Esophagus muscularis mucosa (tissue), 4 donors: ENCODE results near the gene AVL9. TPM values are rescaled to one million over a fixed set of nuclear protein-coding genes. Genes with fewer than 3 reads are reported as not detected.

Experiments used
- DNase-seq: peaks from one replicate; pipeline ENCODE4 v3.0.0-alpha.2; 2017; ENCODE audit errors: extremely low spot score
- H3K27ac ChIP-seq, 4 donors: fragments of 200-600 bp; sonication (generic); replicated peaks in 1 of 4; 1 replicate in 3 of 4; 2 replicates in 1 of 4; pipeline ENCODE4 v1.5.1; 2016 to 2019; ENCODE audit warnings: mild to moderate bottlenecking in 1 of 4
- H3K27me3 ChIP-seq, 4 donors: fragments of 200-600 bp; sonication (generic); one replicate each; pipeline versions ENCODE4 v1.5.1 to v1.6.0; 2016 to 2019
- H3K36me3 ChIP-seq, 4 donors: fragments of 200-600 bp; sonication (generic); one replicate each; pipeline ENCODE4 v1.5.1; 2016 to 2019
- H3K4me1 ChIP-seq, 4 donors: fragments of 200-600 bp; sonication (generic); one replicate each; pipeline ENCODE4 v1.5.1; 2016 to 2019
- H3K4me3 ChIP-seq, 4 donors: fragments of 200-600 bp; sonication (generic); 1 replicate in 2 of 4; 2 replicates in 2 of 4; pipeline ENCODE4 v1.5.1; 2016 to 2019; ENCODE audit warnings: mild to moderate bottlenecking in 4 of 4, moderate library complexity in 1 of 4
- H3K9me3 ChIP-seq, 4 donors: fragments of 200-600 bp; sonication (generic); 1 replicate in 3 of 4; 2 replicates in 1 of 4; pipeline ENCODE4 v1.5.1; 2016 to 2019
- EP300 ChIP-seq: sonication (generic); formaldehyde crosslinking; IDR thresholded peaks from one replicate; pipeline ENCODE4 v1.6.1; 2017; ENCODE audit warnings: antibody characterized with exemption
- POLR2A ChIP-seq: fragments of 450-650 bp; IDR thresholded peaks from one replicate; pipeline ENCODE4 v1.6.1; 2017; ENCODE audit warnings: antibody characterized with exemption, moderate library complexity, mild to moderate bottlenecking, low read depth
- POLR2AphosphoS5 ChIP-seq, 2 donors: sonication (generic); formaldehyde crosslinking; IDR thresholded peaks; one replicate each; pipeline ENCODE4 v1.6.1; 2017; ENCODE audit warnings: antibody characterized with exemption in 2 of 2
- WGBS: methylation state at CpG from one replicate; pipeline ENCODE4 v1.1.5; 2018; 5-methylcytosine and 5-hydroxymethylcytosine counted together
- intact Hi-C: fragments of 100-400 bp; cut with DNase I; formaldehyde crosslinking; loops from one replicate; pipeline ENCODE4 v1.15.1; 2023
- total RNA-seq, 4 donors: library from RNA; depleted of rRNA; stranded (reverse); fragments of >200 nt; gene quantifications; one replicate each; pipeline versions ENCODE4 v1.1.0 to v1.2.1, GENCODE V29; 2016
- TF ChIP-seq, protein P1 (sequence below), 3 experiments: fragments of 200-600 bp in 2 of 3; fragments of 450-650 bp in 1 of 3; sonication (generic) in 2 of 3; IDR thresholded peaks; one replicate each; pipeline ENCODE4 v1.5.1; 2017 to 2019; ENCODE audit warnings: antibody characterized with exemption in 3 of 3, mild to moderate bottlenecking in 2 of 3, moderate library complexity in 1 of 3

Gene AVL9
- total RNA-seq, 4 donors from 2014 or later, result 18.8 to 27.7 (median 21.3) TPM

- peaks cover 31 to 83% (median 46%) of the 10 kb centered on the region in 4 donors for H3K36me3 ChIP-seq
- 97% methylated on average over 2 of the region's 2 CpGs for WGBS
- no peak for DNase-seq
- intact Hi-C loops, result no loop called here
- no peak overlapping the region for H3K4me3 ChIP-seq
- H3K4me1 ChIP-seq, result no peaks in the 10 kb centered on the region
- TF ChIP-seq, protein P1, sequence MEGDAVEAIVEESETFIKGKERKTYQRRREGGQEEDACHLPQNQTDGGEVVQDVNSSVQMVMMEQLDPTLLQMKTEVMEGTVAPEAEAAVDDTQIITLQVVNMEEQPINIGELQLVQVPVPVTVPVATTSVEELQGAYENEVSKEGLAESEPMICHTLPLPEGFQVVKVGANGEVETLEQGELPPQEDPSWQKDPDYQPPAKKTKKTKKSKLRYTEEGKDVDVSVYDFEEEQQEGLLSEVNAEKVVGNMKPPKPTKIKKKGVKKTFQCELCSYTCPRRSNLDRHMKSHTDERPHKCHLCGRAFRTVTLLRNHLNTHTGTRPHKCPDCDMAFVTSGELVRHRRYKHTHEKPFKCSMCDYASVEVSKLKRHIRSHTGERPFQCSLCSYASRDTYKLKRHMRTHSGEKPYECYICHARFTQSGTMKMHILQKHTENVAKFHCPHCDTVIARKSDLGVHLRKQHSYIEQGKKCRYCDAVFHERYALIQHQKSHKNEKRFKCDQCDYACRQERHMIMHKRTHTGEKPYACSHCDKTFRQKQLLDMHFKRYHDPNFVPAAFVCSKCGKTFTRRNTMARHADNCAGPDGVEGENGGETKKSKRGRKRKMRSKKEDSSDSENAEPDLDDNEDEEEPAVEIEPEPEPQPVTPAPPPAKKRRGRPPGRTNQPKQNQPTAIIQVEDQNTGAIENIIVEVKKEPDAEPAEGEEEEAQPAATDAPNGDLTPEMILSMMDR (IDR thresholded peaks at IDR 0.05), result no peak
- TF ChIP-seq POLR2AphosphoS5 (IDR thresholded peaks at IDR 0.05) (no peak), POLR2A (no peak), EP300 (no peak)
- no peak overlapping the region for H3K27ac ChIP-seq
- no peaks in the 10 kb centered on the region for H3K9me3 ChIP-seq
- H3K27me3 ChIP-seq, result no peaks in the 10 kb centered on the region
These were observed 64.8 kb downstream of the AVL9 start for GRCh38 chr7:32560075-32560474.

DNA sequence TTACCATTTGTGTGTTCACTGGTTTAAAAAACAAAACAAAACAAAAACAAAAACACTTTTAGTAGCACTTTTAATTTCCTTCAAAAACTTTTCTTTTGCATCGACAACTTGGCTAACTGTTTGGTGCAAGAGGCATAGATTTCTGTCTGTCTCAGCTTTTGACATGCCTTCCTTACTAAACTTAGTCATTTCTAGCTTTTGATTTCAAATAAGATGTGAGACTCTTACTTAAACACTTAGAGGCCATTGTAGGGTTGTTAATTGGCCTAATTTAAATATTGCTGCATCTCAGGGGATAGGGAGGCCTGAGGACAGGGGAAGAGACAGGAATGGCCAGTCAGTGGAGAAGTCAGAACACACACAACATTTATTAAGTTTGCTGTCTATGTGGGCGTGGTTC, 66.3 kb downstream of the AVL9 start:
- no peak for DNase-seq
- peaks cover 29 to 69% (median 40%) of the 10 kb centered on the region in 4 donors for H3K36me3 ChIP-seq
- intact Hi-C loops, result no loop called here
- H3K27me3 ChIP-seq, result no peaks in the 10 kb centered on the region
- H3K27ac ChIP-seq, result no peak overlapping the region
- no peaks in the 10 kb centered on the region for H3K9me3 ChIP-seq
- 100% methylated on average over 2 of the region's 2 CpGs for WGBS
- TF ChIP-seq, protein P1 (IDR thresholded peaks at IDR 0.05), result no peak
- TF ChIP-seq POLR2AphosphoS5 (IDR thresholded peaks at IDR 0.05), result no peak
- TF ChIP-seq POLR2A, result no peak
- TF ChIP-seq EP300, result no peak
- no peaks in the 10 kb centered on the region for H3K4me1 ChIP-seq
- H3K4me3 ChIP-seq, result no peak overlapping the region

DNA sequence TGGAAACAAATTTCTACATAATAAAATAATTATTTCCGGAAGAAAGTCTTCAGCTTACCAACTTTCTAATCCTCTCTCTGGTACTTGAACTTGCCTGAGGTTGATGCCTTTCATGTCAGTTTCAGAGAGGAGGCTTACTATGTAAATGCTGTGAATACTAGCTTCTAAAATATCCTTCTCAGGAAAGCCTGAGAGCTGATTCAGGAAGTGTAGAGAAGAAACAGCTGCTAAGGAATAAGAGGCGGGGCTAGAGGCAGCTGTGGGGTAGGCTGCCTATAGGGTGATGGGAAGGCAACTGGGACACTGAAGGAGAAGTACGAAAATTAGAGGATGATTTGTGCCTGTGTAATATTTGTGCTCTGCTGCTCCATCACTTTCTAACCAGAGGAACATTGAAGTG, 69.3 kb downstream of the AVL9 start:
- TF ChIP-seq EP300, result no peak
- no peak for TF ChIP-seq POLR2A
- TF ChIP-seq, protein P1 (IDR thresholded peaks at IDR 0.05), result no peak
- TF ChIP-seq POLR2AphosphoS5 (IDR thresholded peaks at IDR 0.05), result no peak
- Histone ChIP-seq H3K9me3 (no peaks in the 10 kb centered on the region), H3K27me3 (no peaks in the 10 kb centered on the region), H3K27ac (no peak overlapping the region), H3K4me3 (no peak overlapping the region), H3K4me1 (no peaks in the 10 kb centered on the region), H3K36me3 (peaks cover 22 to 48% (median 25%) of the 10 kb centered on the region in 4 donors)
- intact Hi-C loops, result no loop called here
- DNase-seq, result no peak
- 50% methylated on average over 3 of the region's 3 CpGs for WGBS

DNA sequence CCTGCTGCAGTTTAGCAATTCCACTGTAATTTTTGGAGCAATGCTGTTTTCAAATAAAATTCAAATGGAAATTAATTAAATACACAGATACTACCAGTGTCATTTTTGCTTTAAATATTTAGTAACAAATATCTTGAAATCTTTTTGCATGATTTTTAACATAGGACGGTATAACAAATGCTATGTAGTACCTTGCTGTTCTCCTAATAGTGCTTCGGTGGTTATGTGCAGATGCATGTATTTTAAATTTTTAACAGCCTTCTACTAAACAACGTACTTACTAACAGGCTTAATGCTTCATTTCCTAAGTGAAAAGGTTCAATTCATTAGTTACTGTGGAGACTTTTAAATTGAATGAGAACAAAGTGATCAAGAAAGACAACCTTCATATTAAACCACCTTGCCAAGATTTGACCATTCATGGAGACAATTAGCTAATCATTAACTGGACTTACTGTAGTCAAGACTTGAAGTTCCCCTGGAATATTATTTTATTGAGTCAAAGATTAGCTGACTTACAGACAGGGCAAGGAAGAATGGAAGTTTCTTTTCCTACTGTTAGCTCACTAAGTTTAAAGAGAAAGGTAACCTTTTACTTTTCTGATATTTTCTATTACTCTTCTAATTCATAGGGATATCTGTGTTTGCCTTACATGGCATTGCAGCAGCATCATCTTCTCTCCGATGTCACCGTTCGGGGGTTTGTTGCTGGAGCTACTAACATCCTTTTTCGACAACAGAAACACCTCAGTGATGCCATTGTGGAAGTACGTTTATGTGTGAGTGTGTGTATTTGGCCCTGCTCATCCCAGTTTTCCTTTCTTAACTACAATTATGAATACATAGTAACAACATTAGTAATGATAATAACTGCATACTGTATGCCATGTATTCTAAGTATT, 74.3 kb downstream of the AVL9 start:
- no peak for DNase-seq
- Histone ChIP-seq H3K4me3 (no peak overlapping the region), H3K4me1 (no peaks in the 10 kb centered on the region), H3K36me3 (peaks cover 5 to 52% (median 40%) of the 10 kb centered on the region in 4 donors), H3K9me3 (no peaks in the 10 kb centered on the region), H3K27ac (no peak overlapping the region), H3K27me3 (no peaks in the 10 kb centered on the region)
- no peak for TF ChIP-seq POLR2A
- WGBS, result 94% methylated on average over 8 of the region's 8 CpGs
- intact Hi-C loops, result no loop called here

- Histone ChIP-seq H3K9me3 (no peaks in the 10 kb centered on the region), H3K36me3 (peaks cover 21 to 85% (median 70%) of the 10 kb centered on the region in 4 donors), H3K4me3 (no peak overlapping the region), H3K4me1 (no peaks in the 10 kb centered on the region), H3K27ac (no peak overlapping the region), H3K27me3 (no peaks in the 10 kb centered on the region)
- DNase-seq, result no peak
- 95% methylated on average over 12 of the region's 12 CpGs for WGBS
- intact Hi-C loops, result no loop called here
- no peak for TF ChIP-seq EP300
- TF ChIP-seq POLR2AphosphoS5 (IDR thresholded peaks at IDR 0.05), result no peak
- TF ChIP-seq, protein P1 (IDR thresholded peaks at IDR 0.05), result no peak
- no peak for TF ChIP-seq POLR2A
These were observed 77.9 kb downstream of the AVL9 start for GRCh38 chr7:32573110-32573687.
